ENCODE results near the gene MYOG. TPM values are rescaled to one million over a fixed set of nuclear protein-coding genes. Genes with fewer than 3 reads are reported as not detected.

The MYOG gene
- total and polyA plus RNA-seq, 10 of the 15 experiments (the other 5 are each of a cell fraction or from before 2014, with no cell fraction given) = not detected

GRCh38 chr1:203116091-203116820 lies 30.4 kb upstream of the MYOG start:
- SMC1A ChIA-PET (ENCODE audit: uncharacterized antibody, unreplicated experiment) = interaction anchor here (3.1 kb wide), 1 partner anchor 99 kb away, joined by 36 read pairs; no protein-coding TSS in a partner anchor

More at GRCh38 chr1:203116091-203116820, 30.4 kb upstream of the MYOG start:
- Histone ChIP-seq H3K27ac (ENCODE audit: control insufficient read depth, insufficient read depth) (no peak overlapping the region), H3K9me3 (replicated peaks; ENCODE audit: control insufficient read depth, insufficient read depth, low read length) (no peaks in the 10 kb centered on the region), H3K4me1 (ENCODE audit: control insufficient read depth, insufficient read depth, low read length) (no peaks in the 10 kb centered on the region), H2AFZ (ENCODE audit: control insufficient read depth, low read depth, low read length) (no peak overlapping the region), H3K27me3 (replicated peaks in 1 of 2; ENCODE audit: control insufficient read depth in 2 of 2, insufficient read depth in 2 of 2, low read length in 1 of 2) (peaks cover 7 to 9% of the 10 kb centered on the region in 2 experiments; a peak in 3 of 4 replicates), H3K79me2 (ENCODE audit: control insufficient read depth, insufficient read depth, low read length) (no peaks in the 10 kb centered on the region), H3K36me3 (ENCODE audit: control insufficient read depth in 2 of 2, insufficient read depth in 2 of 2, low read length in 1 of 2) (no peaks in the 10 kb centered on the region), H3K4me3 (no peak overlapping the region), H4K20me1 (ENCODE audit: control insufficient read depth, insufficient read depth) (no peaks in the 10 kb centered on the region), H3K4me2 (ENCODE audit: control insufficient read depth, insufficient read depth) (no peak overlapping the region), H3K9ac (ENCODE audit: control insufficient read depth, insufficient read depth, low read length) (no peak overlapping the region)
- no peak for FAIRE-seq
- WGBS (ENCODE audit: insufficient coverage, insufficient replicate concordance, low lambda C conversion rate, missing lambda C conversion rate) = 14% methylated on average over 10 of the region's 10 CpGs
- ChIA-PET POLR2A (no interaction called here), CTCF (interaction anchor here (1.3 to 7.2 kb wide), 2 partner anchors 12 to 99 kb away, joined by 3 to 91 read pairs; no protein-coding TSS in a partner anchor), RAD21 (ENCODE audit: unreplicated experiment) (interaction anchor here (2.5 to 2.6 kb wide), 2 partner anchors 56 to 152 kb away, joined by 13 read pairs; no protein-coding TSS in a partner anchor)
- no peak for ATAC-seq
- DNase-seq (ENCODE audit: low read depth, low spot score) = no peak
- TF ChIP-seq POU2F2 (IDR thresholded peaks at IDR 0.05; ENCODE audit: borderline replicate concordance, low read depth, low read length) = no peak
- TF ChIP-seq HSF1 (IDR thresholded peaks at IDR 0.05; ENCODE audit: low read depth, low read length) = no peak
- TF ChIP-seq RBBP5 (conservative IDR thresholded peaks at IDR 0.05) = no peak
- no peak for TF ChIP-seq FOXM1 (IDR thresholded peaks at IDR 0.05; ENCODE audit: low read depth, low read length)
- no peak for TF ChIP-seq SMAD5 (IDR thresholded peaks at IDR 0.05; ENCODE audit: low read depth)
- TF ChIP-seq SMARCA5 (IDR thresholded peaks at IDR 0.05) = no peak
- no peak for TF ChIP-seq IRF4 (IDR thresholded peaks at IDR 0.05; ENCODE audit: low read depth, low read length)
- TF ChIP-seq MLLT1 (IDR thresholded peaks at IDR 0.05) = no peak
- TF ChIP-seq SUPT20H (IDR thresholded peaks at IDR 0.05; ENCODE audit: borderline replicate concordance, control insufficient read depth, low read depth, low read length) = no peak
- TF ChIP-seq MYC (IDR thresholded peaks at IDR 0.05; ENCODE audit: insufficient read depth, insufficient read length, insufficient replicate concordance, low read length, severe bottlenecking) = no peak
- no peak for TF ChIP-seq TAF1 (IDR thresholded peaks at IDR 0.05; ENCODE audit: borderline replicate concordance, low read depth, low read length)
- TF ChIP-seq POLR2AphosphoS2 (IDR thresholded peaks at IDR 0.05; ENCODE audit: low read depth, low read length) = no peak
- TF ChIP-seq HDAC2 (IDR thresholded peaks at IDR 0.05) = no peak
- TF ChIP-seq RCOR1 (conservative IDR thresholded peaks at IDR 0.05; ENCODE audit: low read depth, low read length) = no peak
- in situ Hi-C loops (cut with MboI) = no loop called here
- BruUV-seq (replicated peaks) = no TSS peak
- intact Hi-C loops (cut with micrococcal nuclease; ENCODE audit: unreplicated experiment) = loop anchor here (5.0 kb wide), 1 partner anchor 56 kb away; no protein-coding TSS in a partner anchor
